Cardiac fibroblast (primary cell): ENCODE measurements around the gene PLEKHO1.
A peak's percentile ranks its signal among the peaks of the same experiment; 100 is the strongest.

Source experiments
- DNase-seq, 2 donors: peaks; one replicate each; pipeline versions ENCODE4 v3.0.0 to v3.0.0-alpha.2; 2010; ENCODE audit warnings: low read depth in 2 of 2
- H3K4me3 ChIP-seq, 2 donors: replicated peaks in 1 of 2; 1 replicate in 1 of 2; 2 replicates in 1 of 2; pipeline ENCODE4 v1.5.1; 2011; ENCODE audit warnings: low read depth in 2 of 2, low read length in 2 of 2, mild to moderate bottlenecking in 2 of 2, moderate library complexity in 1 of 2
- TF ChIP-seq, protein P1 (sequence below): IDR thresholded peaks from one replicate; pipeline ENCODE4 v1.5.1; 2011; ENCODE audit warnings: low read depth, mild to moderate bottlenecking, low read length, inconsistent platforms

The PLEKHO1 gene

DNA sequence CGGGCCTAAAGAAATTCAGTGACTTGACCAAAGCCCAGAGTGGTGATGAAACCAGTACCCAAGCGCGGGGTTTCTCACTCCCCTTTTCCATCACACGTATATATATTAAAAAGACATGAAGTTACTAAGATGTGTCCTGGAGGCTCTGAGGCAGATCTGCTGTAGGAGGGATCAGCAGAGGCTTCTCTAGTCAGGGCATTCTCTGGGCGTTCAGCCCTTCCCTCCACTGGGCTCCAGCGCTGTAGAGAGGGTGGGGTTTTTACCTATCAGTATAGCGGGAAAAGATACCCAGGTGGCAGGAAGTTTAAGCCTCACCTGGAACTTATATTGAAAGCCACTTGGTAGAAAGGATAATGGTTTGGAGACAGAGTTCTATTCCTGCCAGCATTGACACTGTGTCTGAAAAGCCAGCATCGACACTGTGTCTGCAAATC lies 862 bp upstream of the PLEKHO1 start:
- TF ChIP-seq, protein P1, sequence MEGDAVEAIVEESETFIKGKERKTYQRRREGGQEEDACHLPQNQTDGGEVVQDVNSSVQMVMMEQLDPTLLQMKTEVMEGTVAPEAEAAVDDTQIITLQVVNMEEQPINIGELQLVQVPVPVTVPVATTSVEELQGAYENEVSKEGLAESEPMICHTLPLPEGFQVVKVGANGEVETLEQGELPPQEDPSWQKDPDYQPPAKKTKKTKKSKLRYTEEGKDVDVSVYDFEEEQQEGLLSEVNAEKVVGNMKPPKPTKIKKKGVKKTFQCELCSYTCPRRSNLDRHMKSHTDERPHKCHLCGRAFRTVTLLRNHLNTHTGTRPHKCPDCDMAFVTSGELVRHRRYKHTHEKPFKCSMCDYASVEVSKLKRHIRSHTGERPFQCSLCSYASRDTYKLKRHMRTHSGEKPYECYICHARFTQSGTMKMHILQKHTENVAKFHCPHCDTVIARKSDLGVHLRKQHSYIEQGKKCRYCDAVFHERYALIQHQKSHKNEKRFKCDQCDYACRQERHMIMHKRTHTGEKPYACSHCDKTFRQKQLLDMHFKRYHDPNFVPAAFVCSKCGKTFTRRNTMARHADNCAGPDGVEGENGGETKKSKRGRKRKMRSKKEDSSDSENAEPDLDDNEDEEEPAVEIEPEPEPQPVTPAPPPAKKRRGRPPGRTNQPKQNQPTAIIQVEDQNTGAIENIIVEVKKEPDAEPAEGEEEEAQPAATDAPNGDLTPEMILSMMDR: no peak
- peak overlapping the region; percentile 77 for H3K4me3 ChIP-seq
- DNase-seq: no peak

DNA sequence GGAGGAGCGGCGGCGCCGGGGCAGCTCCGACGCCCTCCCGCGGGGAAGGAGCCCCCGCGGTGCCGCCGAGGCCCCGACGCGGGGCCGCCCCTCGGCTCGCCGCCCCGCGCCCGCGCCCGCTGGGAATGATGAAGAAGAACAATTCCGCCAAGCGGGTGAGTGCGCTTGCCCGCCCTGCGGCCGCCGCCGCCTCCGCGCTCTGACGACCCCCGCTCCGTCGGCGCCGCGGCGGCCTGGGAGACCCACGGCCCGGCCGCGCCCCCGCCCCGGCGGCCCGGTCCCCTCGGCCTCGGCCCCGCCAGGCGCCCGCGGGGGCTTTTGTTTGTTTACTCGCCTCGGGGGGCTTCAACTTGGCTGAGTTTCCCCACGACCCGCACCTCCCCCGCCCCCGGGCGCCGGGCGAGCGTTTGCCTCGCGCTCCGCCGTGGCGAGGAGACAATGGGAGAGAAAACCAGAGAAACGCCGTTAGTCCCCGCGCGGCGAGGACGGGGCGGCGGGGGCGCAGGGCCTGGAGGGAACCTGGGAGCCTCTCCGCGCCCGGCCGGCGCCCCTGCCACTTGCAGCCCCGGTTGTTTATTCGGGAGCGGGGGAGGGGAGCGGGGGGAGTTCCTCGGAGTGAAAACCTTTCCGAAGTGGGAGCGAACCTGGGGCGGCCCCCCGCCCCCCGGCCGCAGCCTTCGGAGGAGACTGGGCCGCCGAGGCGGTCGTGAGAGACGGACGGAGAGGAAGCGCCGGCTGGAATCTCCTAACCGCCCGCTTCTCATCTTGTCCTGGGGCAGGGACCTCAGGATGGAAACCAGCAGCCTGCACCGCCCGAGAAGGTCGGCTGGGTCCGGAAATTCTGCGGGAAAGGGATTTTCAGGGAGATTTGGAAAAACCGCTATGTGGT lies 661 bp downstream of the PLEKHO1 start:
- TF ChIP-seq, protein P1: no peak
- no peak for DNase-seq
- peak overlapping the region; percentile 77 for H3K4me3 ChIP-seq

DNA sequence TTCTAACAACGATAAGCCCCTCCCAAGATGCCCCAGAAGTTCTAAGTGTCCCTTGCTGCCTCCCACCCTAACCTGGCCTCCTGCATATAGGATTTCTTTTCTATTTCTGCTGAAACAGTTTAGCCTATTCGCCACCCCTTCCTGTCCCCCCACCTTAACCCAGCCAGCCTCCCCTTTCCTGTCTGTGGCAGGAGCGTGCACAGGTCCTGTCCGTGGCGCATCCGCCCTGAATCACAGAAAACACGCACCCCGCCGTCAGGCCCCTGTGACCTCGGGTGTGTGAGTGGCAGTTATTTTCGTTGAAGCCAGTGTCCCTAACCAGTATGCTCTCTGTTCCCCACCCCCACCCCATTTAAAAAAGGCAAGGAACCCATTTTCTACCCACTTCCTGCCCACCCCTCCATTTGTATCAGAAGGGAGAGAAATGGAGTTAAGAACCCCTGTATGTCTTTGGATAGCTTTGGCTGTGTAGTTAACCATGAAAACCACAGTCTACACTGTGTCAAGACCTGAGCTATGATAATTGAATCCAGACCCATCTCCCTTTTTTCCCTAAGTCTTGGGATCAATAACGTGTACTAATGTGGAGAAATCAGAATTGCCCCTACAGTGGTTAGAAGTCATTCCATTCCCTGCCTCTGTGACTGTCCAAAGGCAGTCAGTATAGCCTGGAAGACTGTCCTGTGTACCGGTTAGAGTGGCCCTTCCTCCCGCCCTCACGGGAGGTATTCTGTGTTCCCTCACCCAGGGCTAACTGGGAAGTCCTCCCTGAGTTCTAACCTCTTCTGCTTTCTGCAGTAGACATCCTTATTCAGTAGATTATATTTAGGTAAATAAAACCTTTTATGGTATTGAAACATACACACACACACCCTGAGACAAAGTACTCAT lies 1.8 kb downstream of the PLEKHO1 start:
- TF ChIP-seq, protein P1: no peak
- DNase-seq: no peak
- H3K4me3 ChIP-seq: peak overlapping the region; percentile 77

DNA sequence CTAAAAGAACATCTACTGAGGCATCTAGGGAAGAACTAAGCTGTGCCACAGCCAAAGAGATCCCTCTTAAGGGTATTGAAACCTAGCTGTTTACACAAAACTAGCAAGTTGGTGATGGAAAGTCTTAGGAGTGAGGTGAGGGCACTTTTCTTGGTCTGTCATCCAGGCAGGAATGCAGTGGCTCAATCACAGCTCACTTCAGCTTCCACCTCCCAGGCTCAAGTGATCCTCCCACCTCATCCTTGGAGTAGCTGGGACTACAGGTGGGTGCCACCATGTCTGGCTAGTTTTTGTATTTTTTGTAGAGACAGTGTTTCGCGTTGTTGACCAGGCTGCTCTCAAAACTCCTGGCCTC lies 2.4 kb downstream of the PLEKHO1 start:
- peak overlapping the region in 1 of 2 donors; percentile 77 for H3K4me3 ChIP-seq
- DNase-seq: no peak

DNA sequence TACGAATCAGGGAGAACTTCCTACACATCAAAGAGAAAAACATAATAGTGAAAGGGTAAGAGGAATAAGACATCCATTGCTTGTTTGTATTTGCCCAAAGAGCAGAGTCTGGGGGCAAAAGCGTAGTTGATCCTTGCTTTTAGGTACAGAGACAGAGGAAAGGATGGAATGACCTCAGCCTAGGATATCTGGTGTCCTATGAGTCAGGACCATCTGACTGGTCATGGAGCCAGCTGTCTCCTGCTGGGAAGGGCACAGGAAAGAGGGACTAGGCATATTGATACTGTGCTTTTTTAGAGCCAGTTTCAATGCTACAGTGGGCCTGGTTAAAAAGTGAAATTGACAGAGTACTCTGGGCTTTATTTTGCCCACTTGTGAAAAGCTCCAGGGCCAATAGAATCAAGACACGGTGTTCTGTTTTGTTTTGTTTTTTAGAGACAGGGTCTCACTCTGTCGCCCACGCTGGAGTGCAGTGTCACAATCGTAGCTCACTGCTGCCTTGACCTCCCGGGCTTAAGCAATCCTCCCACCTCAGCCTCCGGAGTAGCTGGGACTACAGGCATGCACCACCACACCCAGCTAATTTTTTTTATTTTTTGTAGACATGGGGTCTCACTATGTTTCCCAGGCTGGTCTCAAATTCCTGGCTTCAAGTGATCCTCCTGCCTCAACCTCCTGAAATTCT lies 3.2 kb downstream of the PLEKHO1 start:
- TF ChIP-seq, protein P1: no peak
- peak; percentile 67 to 76 for DNase-seq
- no peak overlapping the region for H3K4me3 ChIP-seq

More for the DNA sequence above, 2.4 kb downstream of the PLEKHO1 start:
- TF ChIP-seq, protein P1: no peak

DNA sequence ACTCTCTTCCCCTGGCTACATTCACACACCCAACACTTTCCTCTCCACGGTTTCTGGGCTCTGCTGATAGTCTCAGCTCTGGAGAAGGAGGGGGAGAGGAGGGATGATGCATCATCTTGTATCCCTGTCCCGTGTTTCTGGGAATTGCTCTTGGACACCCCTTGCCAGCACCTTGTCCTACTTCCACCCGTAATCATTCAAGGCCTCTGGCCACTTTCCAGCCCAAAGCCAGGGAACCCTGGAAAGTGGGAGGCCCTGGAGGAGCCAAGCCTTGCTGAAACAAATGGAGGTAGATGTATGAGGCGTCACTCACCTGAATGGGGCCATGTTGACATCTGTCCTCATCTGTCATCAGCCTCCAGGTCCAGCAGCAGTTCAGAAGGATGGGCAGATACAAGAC lies 4.4 kb downstream of the PLEKHO1 start:
- no peak for DNase-seq
- no peak overlapping the region for H3K4me3 ChIP-seq
- TF ChIP-seq, protein P1: no peak
